NCI-H1105 (cell line): ENCODE measurements around the gene ANKS3.

ENCODE experiments used
- DNase-seq: peaks from one replicate; lab custom pipeline; 2025; lab: John Stamatoyannopoulos, UW

Gene ANKS3

GRCh38 chr16:4684058-4684715, 49.9 kb downstream of the ANKS3 start:
- no peak for DNase-seq

- DNase-seq = no peak
Measured at GRCh38 chr16:4683255-4684057, 50.6 kb downstream of the ANKS3 start.

- DNase-seq = no peak
Measured at GRCh38 chr16:4682616-4683254, 51.3 kb downstream of the ANKS3 start.

- no peak for DNase-seq
Measured at GRCh38 chr16:4682084-4682591, 51.9 kb downstream of the ANKS3 start.

GRCh38 chr16:4681471-4682083, 52.5 kb downstream of the ANKS3 start:
- DNase-seq = no peak

GRCh38 chr16:4680673-4681470, 53.2 kb downstream of the ANKS3 start:
- no peak for DNase-seq

- DNase-seq = no peak
Measured at GRCh38 chr16:4679850-4680636, 54.0 kb downstream of the ANKS3 start.

GRCh38 chr16:4679156-4679849, 54.8 kb downstream of the ANKS3 start:
- DNase-seq = no peak

- DNase-seq = no peak
Measured at GRCh38 chr16:4678596-4678995, 55.5 kb downstream of the ANKS3 start.

- no peak for DNase-seq
Measured at GRCh38 chr16:4677994-4678393, 56.1 kb downstream of the ANKS3 start.

GRCh38 chr16:4677390-4677789, 56.7 kb downstream of the ANKS3 start:
- no peak for DNase-seq

GRCh38 chr16:4676831-4677230, 57.2 kb downstream of the ANKS3 start:
- DNase-seq = no peak

- DNase-seq = no peak
Measured at GRCh38 chr16:4675864-4676786, 57.9 kb downstream of the ANKS3 start.

GRCh38 chr16:4674926-4675530, 59.0 kb downstream of the ANKS3 start:
- DNase-seq = no peak

- no peak for DNase-seq
Measured at GRCh38 chr16:4673387-4674046, 60.6 kb downstream of the ANKS3 start.

- no peak for DNase-seq
Measured at GRCh38 chr16:4668313-4668960, 65.6 kb downstream of the ANKS3 start.

- DNase-seq = no peak
Measured at GRCh38 chr16:4667203-4667963, 66.7 kb downstream of the ANKS3 start.
